ENCODE measurements around the gene DCHS1.
A peak's percentile ranks its signal among the peaks of the same experiment; 100 is the strongest.

Gene DCHS1

DNA sequence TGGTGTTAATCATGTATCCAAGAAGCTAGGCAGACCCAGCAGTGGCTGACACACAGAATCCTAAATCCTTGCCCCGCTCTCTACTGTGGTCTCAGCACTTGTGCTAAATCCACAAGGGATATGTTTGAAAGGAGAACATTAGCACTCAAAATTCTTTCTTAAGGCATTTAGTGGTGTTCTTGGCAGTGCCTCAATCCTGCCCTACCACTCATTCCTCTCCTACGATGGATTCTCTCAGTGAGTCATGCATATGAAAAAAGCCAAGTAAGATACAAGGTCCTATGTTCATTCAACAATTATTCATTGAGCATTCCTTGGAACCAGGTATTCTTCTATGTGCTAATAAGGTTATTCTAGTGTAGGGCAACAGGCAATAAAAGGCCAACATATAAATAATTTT is 83.4 kb downstream of the DCHS1 start:
- Histone ChIP-seq H3K4me3 (ENCODE audit: control insufficient read depth in 1 of 7, extremely low read depth in 1 of 7, insufficient read depth in 4 of 7, low read depth in 2 of 7, low read length in 6 of 7) (no peak overlapping the region), H3K27ac (ENCODE audit: insufficient read depth in 1 of 2, low read depth in 1 of 2, low read length in 2 of 2, poor library complexity in 1 of 2, severe bottlenecking in 2 of 2) (no peak overlapping the region), H3K9me3 (ENCODE audit: control extremely low read depth in 1 of 5, control insufficient read depth in 4 of 5, insufficient read depth in 2 of 5, low read depth in 1 of 5, low read length in 4 of 5) (no peaks in the 10 kb centered on the region), H3K27me3 (replicated peaks in 2 of 5; ENCODE audit: control insufficient read depth in 4 of 5, insufficient read depth in 5 of 5, low read length in 4 of 5) (peaks cover 0 to 8% (median 0%) of the 10 kb centered on the region in 5 experiments), H3K4me1 (ENCODE audit: control extremely low read depth in 1 of 4, control insufficient read depth in 4 of 4, insufficient read depth in 4 of 4, low read length in 3 of 4) (peaks cover 0 to 24% (median 12%) of the 10 kb centered on the region in 4 experiments), H3K36me3 (ENCODE audit: control insufficient read depth in 4 of 4, insufficient read depth in 4 of 4, low read length in 3 of 4) (peaks cover 0 to 10% (median 0%) of the 10 kb centered on the region in 4 experiments)
- WGBS (ENCODE audit: insufficient coverage): 100% methylated on average over 1 of the region's 2 CpGs
- CTCF ChIA-PET: interaction anchor here (1.1 kb wide), 1 partner anchor 12 kb away, joined by 3 read pairs; no protein-coding TSS in a partner anchor
- no peak for DNase-seq
- POLR2A ChIA-PET: no interaction called here

DNA sequence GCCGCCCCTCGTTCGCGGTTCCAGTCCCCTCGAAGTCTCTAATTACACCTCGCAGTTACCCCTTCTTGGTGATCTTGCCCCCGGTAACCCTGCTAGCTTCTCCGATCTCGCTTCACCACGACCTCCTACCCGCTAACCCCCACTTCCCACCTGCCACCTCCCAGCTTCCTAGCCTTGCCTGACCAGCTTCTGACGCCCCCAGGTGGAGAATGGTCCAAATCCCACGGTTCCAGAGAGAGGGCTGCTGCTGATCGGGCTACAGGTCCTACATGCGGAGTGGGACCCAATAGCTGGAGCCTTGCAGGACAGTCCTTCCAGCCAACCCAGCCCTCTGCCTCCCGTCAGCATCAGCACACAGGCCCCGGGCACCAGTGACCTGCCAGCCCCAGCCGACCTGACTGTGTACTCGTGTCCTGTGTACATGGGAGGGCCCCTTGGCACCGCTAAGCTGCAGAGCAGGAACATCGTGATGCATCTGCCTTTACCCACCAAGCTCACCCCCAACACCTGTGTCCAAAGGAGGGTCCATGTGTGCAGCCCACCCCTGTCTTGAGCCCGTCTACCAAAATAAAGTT is 84.1 kb downstream of the DCHS1 start:
- H3K27me3 ChIP-seq (replicated peaks in 2 of 5; ENCODE audit: control insufficient read depth in 4 of 5, insufficient read depth in 5 of 5, low read length in 4 of 5): peaks cover 0 to 8% (median 0%) of the 10 kb centered on the region in 5 experiments
- peak overlapping the region in 1 of 7 experiments; percentile 30 for H3K4me3 ChIP-seq (ENCODE audit: control insufficient read depth in 1 of 7, extremely low read depth in 1 of 7, insufficient read depth in 4 of 7, low read depth in 2 of 7, low read length in 6 of 7)
- no peaks in the 10 kb centered on the region for H3K9me3 ChIP-seq (ENCODE audit: control extremely low read depth in 1 of 5, control insufficient read depth in 4 of 5, insufficient read depth in 2 of 5, low read depth in 1 of 5, low read length in 4 of 5)
- DNase-seq: no peak
- H3K36me3 ChIP-seq (ENCODE audit: control insufficient read depth in 4 of 4, insufficient read depth in 4 of 4, low read length in 3 of 4): peaks cover 0 to 13% (median 0%) of the 10 kb centered on the region in 4 experiments
- 89% methylated on average over 19 of the region's 22 CpGs for WGBS (ENCODE audit: insufficient coverage)
- H3K4me1 ChIP-seq (ENCODE audit: control extremely low read depth in 1 of 4, control insufficient read depth in 4 of 4, insufficient read depth in 4 of 4, low read length in 3 of 4): peaks cover 0 to 17% (median 8%) of the 10 kb centered on the region in 4 experiments
- ChIA-PET POLR2A (no interaction called here), CTCF (no interaction called here)
- H3K27ac ChIP-seq (ENCODE audit: insufficient read depth in 1 of 2, low read depth in 1 of 2, low read length in 2 of 2, poor library complexity in 1 of 2, severe bottlenecking in 2 of 2): no peak overlapping the region
